ENCODE measurements around the gene EGFL7.

EGFL7 gene

GRCh38 chr9:136667214-136667939 lies 4.7 kb downstream of the EGFL7 start:
- no peak for TF ChIP-seq ZFX (IDR thresholded peaks at IDR 0.05)
- TF ChIP-seq CTCF (conservative IDR thresholded peaks at IDR 0.05) = no peak
- H3K27ac ChIP-seq = no peak overlapping the region

- TF ChIP-seq ZFX (IDR thresholded peaks at IDR 0.05) (no peak), CTCF (conservative IDR thresholded peaks at IDR 0.05) (no peak)
- no peak overlapping the region for H3K27ac ChIP-seq
Observed at GRCh38 chr9:136667940-136668760, 5.4 kb downstream of the EGFL7 start.

DNA sequence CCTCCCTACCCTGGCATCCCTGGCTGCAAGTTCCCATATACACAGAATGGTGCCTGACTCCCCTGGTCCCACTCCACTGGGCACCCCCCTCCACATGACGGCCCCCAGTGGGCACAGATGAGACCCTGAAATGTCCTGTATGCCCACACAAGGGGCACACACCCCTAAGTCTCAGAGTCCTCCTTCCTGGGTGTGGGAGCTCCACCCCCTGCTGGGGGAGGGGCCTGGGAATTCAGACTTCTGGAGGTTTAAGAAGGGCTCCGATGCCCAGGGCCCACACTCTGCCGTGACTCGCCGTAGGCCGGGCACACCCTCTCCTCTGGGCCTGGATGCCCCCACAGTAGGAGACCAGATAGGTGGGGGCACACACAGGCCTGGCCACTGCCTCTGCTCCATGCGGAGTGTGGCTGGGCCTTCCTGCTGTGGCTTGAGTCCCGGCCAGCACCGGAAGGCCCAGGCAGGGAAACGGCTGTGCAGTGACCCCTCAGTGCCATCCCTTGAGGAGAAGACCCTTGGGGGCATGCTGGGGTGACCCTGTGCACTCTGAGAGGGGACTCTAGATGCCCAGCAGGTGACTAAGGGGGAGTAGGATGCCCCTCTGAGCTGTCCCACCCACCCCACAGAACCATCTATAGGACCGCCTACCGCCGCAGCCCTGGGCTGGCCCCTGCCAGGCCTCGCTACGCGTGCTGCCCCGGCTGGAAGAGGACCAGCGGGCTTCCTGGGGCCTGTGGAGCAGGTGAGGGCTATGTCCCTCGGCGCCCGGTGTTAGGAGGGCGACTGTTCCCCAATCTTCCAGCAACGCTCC lies 6.5 kb downstream of the EGFL7 start:
- no peak overlapping the region for H3K27ac ChIP-seq
- TF ChIP-seq CTCF (conservative IDR thresholded peaks at IDR 0.05) (no peak), ZFX (IDR thresholded peaks at IDR 0.05) (no peak)

- no peak for TF ChIP-seq ZFX (IDR thresholded peaks at IDR 0.05)
- no peak for TF ChIP-seq CTCF (conservative IDR thresholded peaks at IDR 0.05)
- H3K27ac ChIP-seq = no peak overlapping the region
Observed at GRCh38 chr9:136669791-136670464, 7.2 kb downstream of the EGFL7 start.

- TF ChIP-seq CTCF (conservative IDR thresholded peaks at IDR 0.05) (no peak), ZFX (IDR thresholded peaks at IDR 0.05) (no peak)
- no peak overlapping the region for H3K27ac ChIP-seq
Observed at GRCh38 chr9:136670576-136671253, 8.0 kb downstream of the EGFL7 start.

DNA sequence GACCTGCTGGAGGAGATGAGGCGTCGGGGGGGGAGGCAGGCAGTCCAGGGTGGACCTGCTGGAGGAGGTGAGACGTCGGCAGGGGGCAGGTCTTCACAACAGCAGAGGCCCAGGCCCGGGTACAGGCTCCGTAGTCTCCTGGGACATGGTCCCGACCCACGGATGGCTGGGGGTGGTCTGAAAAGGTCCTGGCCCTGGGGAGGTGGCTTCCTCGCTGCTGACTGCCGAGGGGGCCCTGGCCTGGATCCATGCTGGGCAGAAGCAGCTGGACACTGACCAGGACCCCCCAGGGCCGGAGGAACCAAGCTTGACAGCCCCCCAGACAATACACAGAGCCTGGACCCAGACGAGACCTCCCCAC lies 8.5 kb downstream of the EGFL7 start:
- no peak overlapping the region for H3K27ac ChIP-seq
- TF ChIP-seq CTCF (conservative IDR thresholded peaks at IDR 0.05) = no peak
- no peak for TF ChIP-seq ZFX (IDR thresholded peaks at IDR 0.05)
